NCI-H128 (cell line): ENCODE results near the gene KRTAP11-1.

Experiments used
- DNase-seq: peaks from one replicate; lab custom pipeline; 2025; ENCODE audit not compliant: unreplicated experiment; lab: John Stamatoyannopoulos, UW

Gene KRTAP11-1

GRCh38 chr21:30881480-30881879 is at the start of gene KRTAP11-1:
KRTAP11-1 (minus strand) TSS chr21:30881580; CDS start chr21:30881524, 56 bp downstream.
- no peak for DNase-seq

GRCh38 chr21:30924146-30924700 is 42.8 kb upstream of the KRTAP11-1 start:
- no peak for DNase-seq

- DNase-seq = no peak
Observed at GRCh38 chr21:30921129-30921528, 39.7 kb upstream of the KRTAP11-1 start.

GRCh38 chr21:30917557-30917956 is 36.2 kb upstream of the KRTAP11-1 start:
- DNase-seq = no peak

GRCh38 chr21:30900881-30901280 is 19.5 kb upstream of the KRTAP11-1 start:
- DNase-seq = no peak

GRCh38 chr21:30882866-30883597 is 1.7 kb upstream of the KRTAP11-1 start:
- DNase-seq = no peak

- DNase-seq = no peak
Observed at GRCh38 chr21:30880914-30881313, 466 bp downstream of the KRTAP11-1 start.

GRCh38 chr21:30874526-30874925 is 6.9 kb downstream of the KRTAP11-1 start:
- DNase-seq = no peak

- no peak for DNase-seq
Observed at GRCh38 chr21:30847627-30848500, 33.5 kb downstream of the KRTAP11-1 start.

GRCh38 chr21:30842990-30843389 is 38.4 kb downstream of the KRTAP11-1 start:
- DNase-seq = no peak

- no peak for DNase-seq
Observed at GRCh38 chr21:30839304-30839703, 42.1 kb downstream of the KRTAP11-1 start.

- DNase-seq = no peak
Observed at GRCh38 chr21:30838536-30838935, 42.8 kb downstream of the KRTAP11-1 start.

- DNase-seq = no peak
Observed at GRCh38 chr21:30831194-30831765, 50.1 kb downstream of the KRTAP11-1 start.
